Esophagus muscularis mucosa (tissue), 4 donors: ENCODE measurements around the gene PRRG1. TPM values are rescaled to one million over a fixed set of nuclear protein-coding genes. Genes with fewer than 3 reads are reported as not detected.

Experiments used
- DNase-seq: peaks from one replicate; pipeline ENCODE4 v3.0.0-alpha.2; 2017; ENCODE audit errors: extremely low spot score
- H3K27ac ChIP-seq, 4 donors: fragments of 200-600 bp; sonication (generic); replicated peaks in 1 of 4; 1 replicate in 3 of 4; 2 replicates in 1 of 4; pipeline ENCODE4 v1.5.1; 2016 to 2019; ENCODE audit warnings: mild to moderate bottlenecking in 1 of 4
- H3K27me3 ChIP-seq, 4 donors: fragments of 200-600 bp; sonication (generic); one replicate each; pipeline versions ENCODE4 v1.5.1 to v1.6.0; 2016 to 2019
- H3K36me3 ChIP-seq, 4 donors: fragments of 200-600 bp; sonication (generic); one replicate each; pipeline ENCODE4 v1.5.1; 2016 to 2019
- H3K4me1 ChIP-seq, 4 donors: fragments of 200-600 bp; sonication (generic); one replicate each; pipeline ENCODE4 v1.5.1; 2016 to 2019
- H3K4me3 ChIP-seq, 4 donors: fragments of 200-600 bp; sonication (generic); 1 replicate in 2 of 4; 2 replicates in 2 of 4; pipeline ENCODE4 v1.5.1; 2016 to 2019; ENCODE audit warnings: mild to moderate bottlenecking in 4 of 4, moderate library complexity in 1 of 4
- H3K9me3 ChIP-seq, 4 donors: fragments of 200-600 bp; sonication (generic); 1 replicate in 3 of 4; 2 replicates in 1 of 4; pipeline ENCODE4 v1.5.1; 2016 to 2019
- CTCF ChIP-seq, 3 experiments: fragments of 200-600 bp in 2 of 3; fragments of 450-650 bp in 1 of 3; sonication (generic) in 2 of 3; IDR thresholded peaks; one replicate each; pipeline ENCODE4 v1.5.1; 2017 to 2019; ENCODE audit warnings: antibody characterized with exemption in 3 of 3, mild to moderate bottlenecking in 2 of 3, moderate library complexity in 1 of 3
- EP300 ChIP-seq: sonication (generic); formaldehyde crosslinking; IDR thresholded peaks from one replicate; pipeline ENCODE4 v1.6.1; 2017; ENCODE audit warnings: antibody characterized with exemption
- POLR2A ChIP-seq: fragments of 450-650 bp; IDR thresholded peaks from one replicate; pipeline ENCODE4 v1.6.1; 2017; ENCODE audit warnings: antibody characterized with exemption, moderate library complexity, mild to moderate bottlenecking, low read depth
- POLR2AphosphoS5 ChIP-seq, 2 donors: sonication (generic); formaldehyde crosslinking; IDR thresholded peaks; one replicate each; pipeline ENCODE4 v1.6.1; 2017; ENCODE audit warnings: antibody characterized with exemption in 2 of 2
- WGBS: methylation state at CpG from one replicate; pipeline ENCODE4 v1.1.5; 2018; 5-methylcytosine and 5-hydroxymethylcytosine counted together
- intact Hi-C: fragments of 100-400 bp; cut with DNase I; formaldehyde crosslinking; loops from one replicate; pipeline ENCODE4 v1.15.1; 2023
- total RNA-seq, 4 donors: library from RNA; depleted of rRNA; stranded (reverse); fragments of >200 nt; gene quantifications; one replicate each; pipeline versions ENCODE4 v1.1.0 to v1.2.1, GENCODE V29; 2016

Gene PRRG1
- total RNA-seq, 4 donors from 2014 or later: 4.5 to 7.1 (median 5.1) TPM

- Histone ChIP-seq H3K4me3 (no peak overlapping the region), H3K4me1 (no peaks in the 10 kb centered on the region), H3K27ac (no peak overlapping the region), H3K27me3 (no peaks in the 10 kb centered on the region), H3K36me3 (no peaks in the 10 kb centered on the region), H3K9me3 (no peaks in the 10 kb centered on the region)
- WGBS: 89% methylated on average over 34 of the region's 35 CpGs
- intact Hi-C loops: loop anchor here (5.0 kb wide), 1 partner anchor 322 kb away; no protein-coding TSS in a partner anchor
- TF ChIP-seq EP300: no peak
- TF ChIP-seq POLR2A: no peak
- no peak for TF ChIP-seq POLR2AphosphoS5 (IDR thresholded peaks at IDR 0.05)
- no peak for TF ChIP-seq CTCF (IDR thresholded peaks at IDR 0.05)
- DNase-seq: no peak
Measured at GRCh38 chrX:37504991-37505390, 155.8 kb downstream of the PRRG1 start.

Other genes with a start within 250 kb of the PRRG1 start
- gene LANCL3, start 222.3 kb downstream of the PRRG1 start, total RNA-seq: 1 to 10 TPM in 3 of 4 donors, under 1 TPM in 1; 0.83 to 1.7 (median 1.5) TPM